ENCODE measurements around the gene SAA1.

The SAA1 gene

GRCh38 chr11:18310800-18311340 lies 44.8 kb downstream of the SAA1 start:
- DNase-seq (ENCODE audit: low spot score): no peak

GRCh38 chr11:18312012-18312411 lies 45.9 kb downstream of the SAA1 start:
- no peak for DNase-seq (ENCODE audit: low spot score)

- DNase-seq (ENCODE audit: low spot score): no peak
Measured at GRCh38 chr11:18312663-18313420, 46.8 kb downstream of the SAA1 start.

- DNase-seq (ENCODE audit: low spot score): no peak
Measured at GRCh38 chr11:18313965-18314763, 48.1 kb downstream of the SAA1 start.

- DNase-seq (ENCODE audit: low spot score): no peak
Measured at GRCh38 chr11:18314784-18315523, 48.9 kb downstream of the SAA1 start.

- DNase-seq (ENCODE audit: low spot score): no peak
Measured at GRCh38 chr11:18315893-18316292, 49.8 kb downstream of the SAA1 start.

- DNase-seq (ENCODE audit: low spot score): no peak
Measured at GRCh38 chr11:18317551-18317950, 51.5 kb downstream of the SAA1 start.
